ENCODE data around the gene LIMS1. TPM values are rescaled to one million over a fixed set of nuclear protein-coding genes. Genes with fewer than 3 reads are reported as not detected.
"Not testable (repeated sequence)": the region's sequence is repeated elsewhere in the genome, so short reads cannot be mapped to it uniquely, and the experiment has no call there.

The LIMS1 gene
- total RNA-seq, 2 donors from 2014 or later: 34.1 to 50.3 TPM

GRCh38 chr2:108514478-108514877 is 19.8 kb upstream of the LIMS1 start:
- H3K9me3 ChIP-seq; H3K36me3 ChIP-seq; DNase-seq; intact Hi-C loops (cut with DNase I); H3K4me3 ChIP-seq; H3K27ac ChIP-seq; H3K27me3 ChIP-seq; H3K4me1 ChIP-seq; H3K9ac ChIP-seq (ENCODE audit: low read depth in 2 of 2, low read length in 2 of 2): not testable (repeated sequence)

GRCh38 chr2:108524688-108525087 is 9.6 kb upstream of the LIMS1 start:
- intact Hi-C loops (cut with DNase I): not testable (repeated sequence)

GRCh38 chr2:108525258-108525657 is 9.0 kb upstream of the LIMS1 start:
- DNase-seq; intact Hi-C loops (cut with DNase I); H3K9ac ChIP-seq (ENCODE audit: low read depth in 2 of 2, low read length in 2 of 2); H3K27ac ChIP-seq; H3K9me3 ChIP-seq; H3K4me3 ChIP-seq; H3K4me1 ChIP-seq; H3K27me3 ChIP-seq; H3K36me3 ChIP-seq: not testable (repeated sequence)

More at GRCh38 chr2:108524688-108525087, 9.6 kb upstream of the LIMS1 start:
- H3K36me3 ChIP-seq; H3K9ac ChIP-seq (ENCODE audit: low read depth in 2 of 2, low read length in 2 of 2); H3K27ac ChIP-seq; DNase-seq; H3K27me3 ChIP-seq; H3K9me3 ChIP-seq; H3K4me1 ChIP-seq; H3K4me3 ChIP-seq: not testable (repeated sequence)

DNA sequence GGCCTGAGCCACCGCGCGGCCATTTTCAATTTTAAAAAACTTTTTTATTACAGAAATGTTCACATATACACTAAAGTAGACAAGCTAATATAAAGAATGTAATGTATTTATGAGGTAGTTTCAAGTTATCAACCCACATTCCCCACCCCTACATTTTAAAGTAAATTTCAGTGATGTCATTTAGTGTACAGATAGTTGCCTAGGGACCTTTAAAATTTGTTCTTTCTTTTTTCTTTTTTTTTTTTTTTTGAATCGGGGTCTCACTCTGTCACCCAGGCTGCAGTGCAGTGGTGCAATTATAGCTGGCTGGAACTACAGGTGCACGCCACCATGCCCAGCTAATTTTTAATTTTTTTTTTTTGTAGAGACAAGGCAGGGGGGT is 2.6 kb upstream of the LIMS1 start:
- no peaks in the 10 kb centered on the region for H3K4me1 ChIP-seq
- intact Hi-C loops (cut with DNase I): no loop called here
- DNase-seq: no peak
- H3K9me3 ChIP-seq: no peaks in the 10 kb centered on the region
- no peak overlapping the region for H3K27ac ChIP-seq
- TF ChIP-seq, protein P1, sequence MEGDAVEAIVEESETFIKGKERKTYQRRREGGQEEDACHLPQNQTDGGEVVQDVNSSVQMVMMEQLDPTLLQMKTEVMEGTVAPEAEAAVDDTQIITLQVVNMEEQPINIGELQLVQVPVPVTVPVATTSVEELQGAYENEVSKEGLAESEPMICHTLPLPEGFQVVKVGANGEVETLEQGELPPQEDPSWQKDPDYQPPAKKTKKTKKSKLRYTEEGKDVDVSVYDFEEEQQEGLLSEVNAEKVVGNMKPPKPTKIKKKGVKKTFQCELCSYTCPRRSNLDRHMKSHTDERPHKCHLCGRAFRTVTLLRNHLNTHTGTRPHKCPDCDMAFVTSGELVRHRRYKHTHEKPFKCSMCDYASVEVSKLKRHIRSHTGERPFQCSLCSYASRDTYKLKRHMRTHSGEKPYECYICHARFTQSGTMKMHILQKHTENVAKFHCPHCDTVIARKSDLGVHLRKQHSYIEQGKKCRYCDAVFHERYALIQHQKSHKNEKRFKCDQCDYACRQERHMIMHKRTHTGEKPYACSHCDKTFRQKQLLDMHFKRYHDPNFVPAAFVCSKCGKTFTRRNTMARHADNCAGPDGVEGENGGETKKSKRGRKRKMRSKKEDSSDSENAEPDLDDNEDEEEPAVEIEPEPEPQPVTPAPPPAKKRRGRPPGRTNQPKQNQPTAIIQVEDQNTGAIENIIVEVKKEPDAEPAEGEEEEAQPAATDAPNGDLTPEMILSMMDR (IDR thresholded peaks at IDR 0.05): no peak
- H3K9ac ChIP-seq (ENCODE audit: low read depth in 2 of 2, low read length in 2 of 2): no peak overlapping the region
- H3K27me3 ChIP-seq: no peaks in the 10 kb centered on the region
- H3K36me3 ChIP-seq: no peaks in the 10 kb centered on the region
- H3K4me3 ChIP-seq: no peak overlapping the region

DNA sequence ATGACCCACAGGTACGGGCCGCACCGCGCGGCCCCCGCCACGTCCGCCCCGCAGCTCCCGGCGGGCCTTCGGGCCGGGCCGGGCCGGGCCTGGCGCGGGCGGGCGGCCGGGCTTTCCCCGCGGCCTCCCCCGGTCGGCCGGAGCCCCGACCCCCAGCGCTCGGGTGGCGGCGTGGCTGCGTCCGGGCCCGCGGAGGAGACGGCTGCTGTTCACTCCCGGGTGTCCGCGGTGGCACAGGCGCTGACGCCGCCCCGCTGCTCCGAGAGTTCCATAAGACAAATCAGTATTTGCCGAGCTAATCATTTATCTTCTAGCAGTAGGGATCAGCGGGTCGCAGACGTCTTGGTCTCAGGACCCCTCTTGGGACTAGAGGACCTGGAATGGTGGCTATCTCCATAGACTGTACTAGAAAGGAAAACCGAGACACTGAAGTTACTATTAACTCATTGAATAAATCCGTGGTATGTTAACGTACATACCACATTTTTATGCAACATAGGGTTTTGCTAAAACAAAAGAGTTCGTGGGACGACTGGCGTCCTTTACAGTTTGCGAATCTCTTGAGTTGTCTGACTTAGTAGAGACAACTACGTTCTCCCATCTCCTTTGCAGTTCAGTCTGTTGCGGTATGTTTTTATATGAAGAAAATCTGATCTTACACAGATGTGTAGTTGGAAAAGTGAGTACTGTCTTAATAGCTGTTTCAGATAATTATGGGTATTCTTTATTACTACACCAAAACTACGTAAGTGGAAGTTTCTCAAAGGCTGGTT is 500 bp downstream of the LIMS1 start:
- intact Hi-C loops (cut with DNase I): no loop called here
- peak; percentile 43 for DNase-seq
- Histone ChIP-seq H3K27me3 (no peaks in the 10 kb centered on the region), H3K36me3 (no peaks in the 10 kb centered on the region), H3K27ac (peak overlapping the region; percentile 95), H3K4me3 (peak overlapping the region; percentile 61), H3K9me3 (no peaks in the 10 kb centered on the region), H3K4me1 (no peaks in the 10 kb centered on the region), H3K9ac (ENCODE audit: low read depth in 2 of 2, low read length in 2 of 2) (peak overlapping the region; percentile 79 to 95)
- TF ChIP-seq, protein P1 (IDR thresholded peaks at IDR 0.05): no peak

DNA sequence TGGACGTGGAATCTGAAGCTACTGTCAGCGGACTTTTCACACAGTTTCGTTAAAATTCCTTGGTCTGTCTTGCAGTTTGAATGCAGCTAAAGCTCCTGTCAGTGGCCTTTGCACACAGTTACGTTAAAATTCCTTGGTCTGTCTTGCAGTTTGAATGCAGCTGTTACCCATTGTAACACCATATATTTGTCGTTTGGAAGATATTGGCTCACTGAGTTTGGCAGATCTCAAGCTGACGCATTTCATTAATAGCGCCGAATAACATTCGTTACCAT is 1.0 kb downstream of the LIMS1 start:
- TF ChIP-seq, protein P1 (IDR thresholded peaks at IDR 0.05): no peak
- Histone ChIP-seq H3K27ac (peak overlapping the region; percentile 68), H3K27me3 (no peaks in the 10 kb centered on the region), H3K4me1 (no peaks in the 10 kb centered on the region), H3K9me3 (no peaks in the 10 kb centered on the region), H3K9ac (ENCODE audit: low read depth in 2 of 2, low read length in 2 of 2) (peak overlapping the region in 1 of 2 donors; percentile 95), H3K4me3 (peak overlapping the region; percentile 61), H3K36me3 (no peaks in the 10 kb centered on the region)
- intact Hi-C loops (cut with DNase I): no loop called here
- DNase-seq: no peak

DNA sequence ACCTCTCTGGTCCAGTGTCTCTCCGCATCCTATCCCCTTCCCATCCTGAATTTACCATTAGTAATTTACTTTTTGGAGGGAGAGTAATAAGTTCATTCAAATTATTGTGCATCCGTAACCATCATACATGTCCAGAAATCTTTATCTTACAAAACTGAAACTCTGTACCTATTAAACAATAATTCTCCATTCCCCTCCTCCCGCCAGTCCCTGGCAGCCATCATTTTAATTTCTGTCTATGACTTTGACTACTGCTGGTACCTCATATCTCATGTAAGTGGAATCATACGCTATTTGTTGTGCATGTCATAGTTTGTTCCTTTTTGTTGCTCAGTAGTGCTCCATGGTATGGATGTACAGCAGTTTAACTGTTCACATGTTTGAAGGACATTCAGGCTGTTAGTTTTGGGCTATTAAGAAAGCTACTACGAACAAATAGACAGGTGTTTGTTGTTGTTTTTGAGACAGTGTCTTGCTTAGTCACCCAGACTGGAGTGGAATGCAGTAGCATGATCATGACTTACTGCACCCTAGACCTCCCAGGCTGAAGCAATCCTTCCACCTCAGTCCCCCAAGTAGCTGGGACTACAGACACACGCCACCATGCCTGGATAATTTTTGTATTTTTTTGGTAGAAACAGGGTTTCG is 2.0 kb downstream of the LIMS1 start:
- DNase-seq: no peak
- Histone ChIP-seq H3K4me1 (no peaks in the 10 kb centered on the region), H3K36me3 (no peaks in the 10 kb centered on the region), H3K27ac (no peak overlapping the region), H3K27me3 (no peaks in the 10 kb centered on the region), H3K9me3 (no peaks in the 10 kb centered on the region), H3K4me3 (peak overlapping the region; percentile 61), H3K9ac (ENCODE audit: low read depth in 2 of 2, low read length in 2 of 2) (no peak overlapping the region)
- intact Hi-C loops (cut with DNase I): no loop called here
- TF ChIP-seq, protein P1 (IDR thresholded peaks at IDR 0.05): no peak

All from colonic mucosa (tissue), 4 donors.